BE2C (cell line): ENCODE results near the gene PEAK1.

Experiments used
- DNase-seq: peaks from one replicate; pipeline ENCODE4 v3.0.0-alpha.2; 2020
- H3K27me3 ChIP-seq: fragments of 250-450 bp; sonication (Bioruptor Pico); 2 replicates; pipeline ENCODE4 v1.5.1; 2020; ENCODE audit warnings: mild to moderate bottlenecking
- H3K36me3 ChIP-seq: fragments of 250-450 bp; sonication (Bioruptor Pico); 2 replicates; pipeline ENCODE4 v1.5.1; 2020; ENCODE audit warnings: mild to moderate bottlenecking
- H3K4me1 ChIP-seq: fragments of 250-450 bp; sonication (Bioruptor Pico); 2 replicates; pipeline ENCODE4 v1.5.1; 2020
- H3K4me3 ChIP-seq: 2 replicates; pipeline ENCODE4 v1.5.1; 2011; ENCODE audit warnings: low read depth, low read length
- H3K9me3 ChIP-seq: fragments of 250-450 bp; sonication (Bioruptor Pico); 2 replicates; pipeline ENCODE4 v1.5.1; 2020
- CTCF ChIP-seq: IDR thresholded peaks from 2 replicates; pipeline ENCODE4 v1.5.1; 2012; ENCODE audit warnings: mild to moderate bottlenecking, low read depth, low read length

The PEAK1 gene

GRCh38 chr15:77173487-77173886 is 246.4 kb downstream of the PEAK1 start:
- no peak for TF ChIP-seq CTCF
- no peaks in the 10 kb centered on the region for H3K36me3 ChIP-seq

DNA sequence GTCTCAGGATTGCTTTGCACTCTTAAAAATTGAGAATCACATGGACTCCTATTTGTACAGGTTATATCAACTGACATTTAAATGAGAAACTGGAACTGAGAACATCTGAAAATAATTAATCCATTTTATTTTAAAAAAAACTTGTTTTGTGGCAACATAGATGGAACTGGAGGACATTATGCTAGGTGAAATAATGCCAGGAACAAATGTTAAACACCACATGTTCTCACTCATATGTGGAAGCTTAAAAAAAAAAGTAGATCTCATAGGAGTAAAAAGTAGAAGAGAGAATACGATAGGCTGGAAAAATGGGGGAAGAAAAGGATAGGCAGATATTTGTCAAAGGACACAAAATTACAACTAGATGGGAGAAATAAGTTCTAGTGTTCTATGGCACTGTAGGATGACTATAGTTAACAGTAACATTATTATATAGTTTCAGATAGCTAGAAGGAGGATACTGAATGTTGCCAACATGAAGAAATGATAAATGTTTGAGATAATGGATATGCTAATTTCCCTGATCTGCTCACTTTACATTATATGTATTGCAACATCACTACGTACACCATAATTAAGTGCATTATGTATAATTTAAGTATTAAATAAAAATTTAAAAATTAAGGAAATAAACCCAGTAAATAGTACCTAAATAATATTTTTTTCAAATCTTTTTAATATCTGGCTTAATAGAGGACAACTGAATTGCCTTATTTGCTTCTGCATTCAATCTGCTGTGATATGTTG is 248.5 kb downstream of the PEAK1 start:
- no peak for TF ChIP-seq CTCF
- Histone ChIP-seq H3K4me1 (no peaks in the 10 kb centered on the region), H3K36me3 (no peaks in the 10 kb centered on the region), H3K9me3 (no peaks in the 10 kb centered on the region), H3K4me3 (no peak overlapping the region), H3K27me3 (no peaks in the 10 kb centered on the region)
- no peak for DNase-seq

More at GRCh38 chr15:77173487-77173886, 246.4 kb downstream of the PEAK1 start:
- Histone ChIP-seq H3K27me3 (no peaks in the 10 kb centered on the region), H3K4me3 (no peak overlapping the region), H3K9me3 (no peaks in the 10 kb centered on the region), H3K4me1 (no peaks in the 10 kb centered on the region)
- no peak for DNase-seq

GRCh38 chr15:77168616-77169015 is 251.3 kb downstream of the PEAK1 start:
- H3K9me3 ChIP-seq: no peaks in the 10 kb centered on the region
- no peak for DNase-seq
- no peaks in the 10 kb centered on the region for H3K36me3 ChIP-seq
- TF ChIP-seq CTCF: no peak
- no peaks in the 10 kb centered on the region for H3K27me3 ChIP-seq
- H3K4me3 ChIP-seq: no peak overlapping the region
- no peaks in the 10 kb centered on the region for H3K4me1 ChIP-seq

DNA sequence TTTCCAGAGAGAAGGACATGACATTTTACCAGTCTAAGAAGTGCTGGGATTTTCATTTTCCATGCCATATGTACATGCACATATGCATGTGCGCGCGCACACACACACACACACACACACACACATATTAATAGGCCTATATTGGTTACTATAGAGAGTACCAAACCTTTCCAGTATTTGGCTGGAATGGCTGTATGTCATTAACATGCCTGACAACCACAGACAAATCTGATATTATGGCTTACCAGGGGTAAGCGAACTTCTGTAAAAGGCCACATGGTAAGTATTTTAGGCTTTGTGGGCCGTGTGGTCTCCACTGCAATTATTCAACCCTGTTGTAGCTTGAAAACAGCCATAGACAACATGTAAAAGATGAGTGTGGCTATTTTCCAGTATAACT is 251.8 kb downstream of the PEAK1 start:
- Histone ChIP-seq H3K27me3 (no peaks in the 10 kb centered on the region), H3K4me3 (no peak overlapping the region), H3K4me1 (no peaks in the 10 kb centered on the region), H3K9me3 (no peaks in the 10 kb centered on the region), H3K36me3 (no peaks in the 10 kb centered on the region)
- TF ChIP-seq CTCF: no peak
- no peak for DNase-seq

DNA sequence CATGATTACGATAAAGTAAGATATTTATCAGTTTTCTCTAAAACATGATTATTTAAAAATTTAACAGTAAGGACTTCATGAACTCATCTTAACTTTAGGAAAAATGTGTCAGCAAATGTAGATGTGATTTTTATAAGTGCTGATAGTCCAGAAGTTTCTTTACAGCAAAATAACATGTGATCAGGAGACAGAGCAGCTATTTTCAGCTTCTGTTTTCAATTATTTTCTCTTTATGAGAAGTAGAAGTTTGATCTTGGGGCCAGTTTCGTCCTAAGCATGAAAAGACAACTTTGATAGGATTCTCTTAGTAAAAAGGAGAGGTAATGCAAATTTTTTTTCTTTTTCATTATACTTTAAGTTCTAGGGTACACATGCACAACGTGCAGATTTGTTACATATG is 252.5 kb downstream of the PEAK1 start:
- H3K4me1 ChIP-seq: no peaks in the 10 kb centered on the region
- H3K36me3 ChIP-seq: no peaks in the 10 kb centered on the region
- no peak for DNase-seq
- H3K27me3 ChIP-seq: no peaks in the 10 kb centered on the region
- no peak for TF ChIP-seq CTCF
- no peaks in the 10 kb centered on the region for H3K9me3 ChIP-seq
- no peak overlapping the region for H3K4me3 ChIP-seq

DNA sequence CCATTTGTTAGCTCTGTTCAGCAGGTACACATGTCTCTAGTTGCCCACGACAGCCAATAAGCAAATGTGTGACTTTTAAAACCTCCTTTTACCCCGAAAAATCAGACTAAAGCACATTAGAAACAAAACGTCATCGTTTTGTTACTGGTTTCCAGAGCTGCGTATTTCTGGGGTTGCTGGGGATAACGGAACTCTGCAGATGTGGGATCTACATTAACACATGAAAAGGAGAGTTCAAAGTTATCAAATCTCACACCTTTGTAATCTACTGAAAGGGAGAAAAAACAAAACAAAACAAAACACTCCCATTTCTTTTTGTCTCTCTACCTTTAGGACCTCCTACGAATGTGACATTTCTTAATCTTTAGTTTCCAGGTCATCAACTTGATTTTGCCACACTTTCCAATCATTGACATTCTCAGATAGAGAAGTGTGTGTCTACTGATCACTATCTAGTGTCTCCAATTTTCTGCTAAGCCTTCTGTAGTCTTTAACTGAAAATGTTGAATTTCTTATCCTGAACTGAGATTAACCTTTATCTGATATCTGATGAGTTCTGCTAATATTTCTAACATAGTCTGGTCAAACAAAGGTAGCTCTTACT is 256.0 kb downstream of the PEAK1 start:
- Histone ChIP-seq H3K4me1 (no peaks in the 10 kb centered on the region), H3K27me3 (no peaks in the 10 kb centered on the region), H3K36me3 (no peaks in the 10 kb centered on the region), H3K4me3 (no peak overlapping the region), H3K9me3 (no peaks in the 10 kb centered on the region)
- no peak for DNase-seq
- TF ChIP-seq CTCF: no peak
